ENCODE results near the gene PCLO. TPM values are rescaled to one million over a fixed set of nuclear protein-coding genes. Genes with fewer than 3 reads are reported as not detected.
"Not testable (repeated sequence)": the region's sequence is repeated elsewhere in the genome, so short reads cannot be mapped to it uniquely, and the experiment has no call there.

Gene PCLO
- total RNA-seq, 2 experiments from 2014 or later = 0.35 to 1.4 TPM

GRCh38 chr7:83101530-83101929 is 61.2 kb downstream of the PCLO start:
- DNase-seq (ENCODE audit: low spot score) = no peak
- CTCF ChIA-PET (ENCODE audit: unreplicated experiment) = no interaction called here
- intact Hi-C loops (cut with micrococcal nuclease; ENCODE audit: unreplicated experiment) = no loop called here

DNA sequence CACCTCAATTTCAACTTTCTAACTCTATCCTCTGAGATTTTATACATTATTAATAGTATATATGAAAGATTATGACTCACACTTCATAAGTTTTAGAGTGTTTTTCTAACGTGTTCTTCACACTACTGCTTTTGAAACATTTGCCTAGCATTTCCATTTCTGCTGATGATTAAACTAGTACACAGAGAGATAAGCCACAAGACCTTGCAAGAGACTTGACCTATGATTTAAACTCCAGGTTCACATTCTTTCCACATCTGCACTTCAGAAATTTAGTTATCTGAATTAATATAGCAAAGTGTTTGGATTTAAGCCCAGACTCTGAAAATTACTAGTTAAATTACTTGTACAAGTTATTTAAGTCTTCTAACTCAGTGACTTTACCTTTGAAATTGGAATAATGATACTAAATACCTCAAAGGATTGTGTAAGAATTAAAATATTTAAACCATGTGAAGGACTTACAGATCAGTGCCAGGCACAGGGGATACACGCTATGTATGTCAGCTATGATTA is 66.6 kb downstream of the PCLO start:
- Histone ChIP-seq H2AFZ (ENCODE audit: low read length) (no peak overlapping the region), H3K4me1 (ENCODE audit: insufficient read depth, low read length, poor library complexity, severe bottlenecking) (no peaks in the 10 kb centered on the region), H4K20me1 (ENCODE audit: insufficient read depth, low read length) (no peaks in the 10 kb centered on the region), H3K4me2 (ENCODE audit: low read length) (no peak overlapping the region), H3K9me3 (ENCODE audit: low read length) (no peaks in the 10 kb centered on the region), H3K4me3 (ENCODE audit: low read depth, low read length, poor library complexity, severe bottlenecking) (no peak overlapping the region), H3K79me2 (ENCODE audit: insufficient read depth, low read depth, low read length) (no peaks in the 10 kb centered on the region), H3K27ac (ENCODE audit: low read depth, low read length, poor library complexity, severe bottlenecking) (no peak overlapping the region), H3K9me2 (ENCODE audit: insufficient read depth, low read length) (no peaks in the 10 kb centered on the region), H3K36me3 (ENCODE audit: insufficient read depth, low read length) (no peaks in the 10 kb centered on the region)
- BruUV-seq (replicated peaks) = no TSS peak
- ChIA-PET CTCF (ENCODE audit: unreplicated experiment) (no interaction called here), POLR2A (no interaction called here)
- intact Hi-C loops (cut with micrococcal nuclease; ENCODE audit: unreplicated experiment) = no loop called here
- DNase-seq (ENCODE audit: low spot score) = no peak
- no peak for TF ChIP-seq CTCF (conservative IDR thresholded peaks at IDR 0.05; ENCODE audit: low read length)
- TF ChIP-seq EZH2phosphoT487 (IDR thresholded peaks at IDR 0.05; ENCODE audit: borderline replicate concordance, low read depth, low read length) = no peak

More at GRCh38 chr7:83101530-83101929, 61.2 kb downstream of the PCLO start:
- H3K4me1 ChIP-seq (ENCODE audit: insufficient read depth, low read length, poor library complexity, severe bottlenecking) = no peaks in the 10 kb centered on the region
- H3K36me3 ChIP-seq (ENCODE audit: insufficient read depth, low read length) = no peaks in the 10 kb centered on the region
- no peaks in the 10 kb centered on the region for H3K79me2 ChIP-seq (ENCODE audit: insufficient read depth, low read depth, low read length)
- TF ChIP-seq CTCF (conservative IDR thresholded peaks at IDR 0.05; ENCODE audit: low read length) (no peak), EZH2phosphoT487 (IDR thresholded peaks at IDR 0.05; ENCODE audit: borderline replicate concordance, low read depth, low read length) (no peak)
- H2AFZ ChIP-seq (ENCODE audit: low read length) = no peak overlapping the region
- POLR2A ChIA-PET = no interaction called here
- H3K27ac ChIP-seq (ENCODE audit: low read depth, low read length, poor library complexity, severe bottlenecking) = no peak overlapping the region
- no TSS peak for BruUV-seq (replicated peaks)
- H3K4me3 ChIP-seq (ENCODE audit: low read depth, low read length, poor library complexity, severe bottlenecking) = no peak overlapping the region
- H3K9me2 ChIP-seq (ENCODE audit: insufficient read depth, low read length) = no peaks in the 10 kb centered on the region
- no peaks in the 10 kb centered on the region for H3K9me3 ChIP-seq (ENCODE audit: low read length)
- no peaks in the 10 kb centered on the region for H4K20me1 ChIP-seq (ENCODE audit: insufficient read depth, low read length)
- no peak overlapping the region for H3K4me2 ChIP-seq (ENCODE audit: low read length)

DNA sequence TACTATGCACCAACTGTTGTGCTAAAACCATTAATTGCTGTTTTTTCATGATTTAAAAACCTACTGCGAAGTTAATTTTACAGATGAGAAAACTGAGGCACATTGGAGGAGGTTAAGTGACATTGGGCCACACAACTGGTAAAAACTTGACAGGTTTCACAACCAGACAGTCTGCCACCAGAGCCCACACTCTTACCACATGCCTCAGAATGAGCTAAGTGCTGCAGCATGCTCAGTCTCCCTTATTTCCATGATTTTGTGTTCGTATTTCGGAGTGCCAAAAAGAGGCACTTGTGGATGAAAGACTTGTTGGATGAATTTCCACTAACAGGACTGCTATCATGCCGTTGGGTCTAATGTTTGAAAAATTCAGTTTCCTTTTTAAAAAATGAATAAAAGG is 77.4 kb downstream of the PCLO start:
- intact Hi-C loops (cut with micrococcal nuclease; ENCODE audit: unreplicated experiment) = no loop called here
- no peaks in the 10 kb centered on the region for H3K79me2 ChIP-seq (ENCODE audit: insufficient read depth, low read depth, low read length)
- no peaks in the 10 kb centered on the region for H3K9me2 ChIP-seq (ENCODE audit: insufficient read depth, low read length)
- TF ChIP-seq CTCF (conservative IDR thresholded peaks at IDR 0.05; ENCODE audit: low read length) (no peak), EZH2phosphoT487 (IDR thresholded peaks at IDR 0.05; ENCODE audit: borderline replicate concordance, low read depth, low read length) (no peak)
- no peak overlapping the region for H3K27ac ChIP-seq (ENCODE audit: low read depth, low read length, poor library complexity, severe bottlenecking)
- no peak overlapping the region for H3K4me2 ChIP-seq (ENCODE audit: low read length)
- BruUV-seq (replicated peaks) = no TSS peak
- no peak for DNase-seq (ENCODE audit: low spot score)
- H2AFZ ChIP-seq (ENCODE audit: low read length) = no peak overlapping the region
- ChIA-PET POLR2A (no interaction called here), CTCF (ENCODE audit: unreplicated experiment) (no interaction called here)
- H4K20me1 ChIP-seq (ENCODE audit: insufficient read depth, low read length) = no peaks in the 10 kb centered on the region
- no peaks in the 10 kb centered on the region for H3K36me3 ChIP-seq (ENCODE audit: insufficient read depth, low read length)
- H3K4me1 ChIP-seq (ENCODE audit: insufficient read depth, low read length, poor library complexity, severe bottlenecking) = no peaks in the 10 kb centered on the region
- H3K9me3 ChIP-seq (ENCODE audit: low read length) = no peaks in the 10 kb centered on the region
- H3K4me3 ChIP-seq (ENCODE audit: low read depth, low read length, poor library complexity, severe bottlenecking) = no peak overlapping the region

DNA sequence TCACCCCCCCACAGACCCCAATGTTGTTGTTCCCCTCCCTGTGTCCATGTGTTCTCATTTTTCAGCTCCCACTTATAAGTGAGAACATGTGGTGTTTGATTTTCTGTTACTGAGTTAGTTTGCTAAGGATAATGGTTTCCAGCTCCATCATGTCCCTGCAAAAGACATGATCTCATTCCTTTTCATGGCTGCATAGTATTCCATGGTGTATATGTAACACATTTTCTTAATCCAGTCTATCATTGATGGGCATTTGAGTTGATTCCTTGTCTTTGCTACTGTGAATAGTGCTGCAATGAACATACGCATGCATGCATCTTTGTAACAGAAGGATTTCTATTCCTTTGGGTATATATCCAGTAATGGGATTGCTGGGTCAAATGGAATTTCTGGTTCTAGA is 82.8 kb downstream of the PCLO start:
- H3K4me1 ChIP-seq (ENCODE audit: insufficient read depth, low read length, poor library complexity, severe bottlenecking); CTCF ChIA-PET (ENCODE audit: unreplicated experiment); H3K4me3 ChIP-seq (ENCODE audit: low read depth, low read length, poor library complexity, severe bottlenecking); H3K79me2 ChIP-seq (ENCODE audit: insufficient read depth, low read depth, low read length); BruUV-seq (replicated peaks); H2AFZ ChIP-seq (ENCODE audit: low read length); H3K27ac ChIP-seq (ENCODE audit: low read depth, low read length, poor library complexity, severe bottlenecking); H3K9me3 ChIP-seq (ENCODE audit: low read length); H3K4me2 ChIP-seq (ENCODE audit: low read length); DNase-seq (ENCODE audit: low spot score); H3K36me3 ChIP-seq (ENCODE audit: insufficient read depth, low read length); intact Hi-C loops (cut with micrococcal nuclease; ENCODE audit: unreplicated experiment); H3K9me2 ChIP-seq (ENCODE audit: insufficient read depth, low read length); H4K20me1 ChIP-seq (ENCODE audit: insufficient read depth, low read length): not testable (repeated sequence)
- POLR2A ChIA-PET = interaction anchor here (0.6 kb wide), 3 partner anchors 114 to 869 kb away, joined by 3 to 4 read pairs (median 3); no protein-coding TSS in a partner anchor
